Measurements from ENCODE around the gene RIPPLY3.

Gene RIPPLY3

DNA sequence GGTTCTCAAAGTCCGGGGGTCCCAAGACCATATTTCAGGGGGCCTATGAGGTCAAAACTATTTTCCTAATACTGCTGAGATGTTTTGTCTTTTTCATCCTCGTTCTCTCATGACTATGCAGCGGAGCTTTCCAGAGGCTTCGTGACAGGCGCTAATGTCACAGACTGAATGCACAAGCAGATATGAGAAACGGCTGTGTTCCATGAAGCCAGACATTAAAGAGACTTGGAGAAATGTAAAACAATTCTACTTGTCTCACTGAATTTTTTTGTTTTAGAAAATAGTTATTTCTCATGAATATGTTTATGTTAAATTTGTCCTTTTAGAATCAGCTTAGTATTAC lies 56.1 kb downstream of the RIPPLY3 start:
- Histone ChIP-seq H2AFZ (ENCODE audit: low read length, unreplicated experiment) (no peak overlapping the region), H3K27ac (ENCODE audit: low read depth, low read length) (peak overlapping the region; percentile 83; the same call in 1 of the 2 replicates), H3K36me3 (ENCODE audit: insufficient read depth, low read length) (peaks cover 9% of the 10 kb centered on the region), H3K27me3 (ENCODE audit: insufficient read depth, low read length) (no peaks in the 10 kb centered on the region), H3K79me2 (ENCODE audit: control insufficient read depth, insufficient read depth, low read length, unreplicated experiment) (no peaks in the 10 kb centered on the region), H3K4me3 (ENCODE audit: low read depth, low read length) (no peak overlapping the region), H3K4me1 (ENCODE audit: control insufficient read depth, insufficient read depth, low read length, unreplicated experiment) (peaks cover 29% of the 10 kb centered on the region)

GRCh38 chr21:37063433-37063832 lies 56.9 kb downstream of the RIPPLY3 start:
- H3K79me2 ChIP-seq (ENCODE audit: control insufficient read depth, insufficient read depth, low read length, unreplicated experiment): no peaks in the 10 kb centered on the region
- peaks cover 29% of the 10 kb centered on the region for H3K4me1 ChIP-seq (ENCODE audit: control insufficient read depth, insufficient read depth, low read length, unreplicated experiment)
- peaks cover 12% of the 10 kb centered on the region for H3K36me3 ChIP-seq (ENCODE audit: insufficient read depth, low read length)
- no peak overlapping the region for H3K4me3 ChIP-seq (ENCODE audit: low read depth, low read length)
- no peak overlapping the region for H2AFZ ChIP-seq (ENCODE audit: low read length, unreplicated experiment)
- H3K27ac ChIP-seq (ENCODE audit: low read depth, low read length): no peak overlapping the region
- no peaks in the 10 kb centered on the region for H3K27me3 ChIP-seq (ENCODE audit: insufficient read depth, low read length)

DNA sequence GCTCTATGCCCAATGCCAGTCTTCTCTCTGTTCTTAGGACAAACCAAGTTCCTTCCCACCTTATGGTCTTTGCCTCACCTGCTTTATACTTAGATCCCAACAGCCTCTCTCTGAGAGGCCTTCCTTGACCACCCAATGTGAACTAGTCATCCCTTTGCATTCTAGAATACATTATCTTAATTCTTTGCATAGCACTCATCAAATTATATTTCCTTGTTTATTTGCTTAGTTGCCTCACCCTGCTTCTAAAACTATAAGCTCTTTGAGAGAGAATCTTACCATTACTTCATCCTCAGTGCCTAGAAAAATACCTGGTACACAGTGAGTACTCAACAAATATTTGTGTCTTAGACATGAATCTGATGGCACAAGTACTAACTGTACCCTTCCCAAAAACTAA lies 58.3 kb downstream of the RIPPLY3 start:
- Histone ChIP-seq H3K27ac (ENCODE audit: low read depth, low read length) (no peak overlapping the region), H3K79me2 (ENCODE audit: control insufficient read depth, insufficient read depth, low read length, unreplicated experiment) (no peaks in the 10 kb centered on the region), H3K4me1 (ENCODE audit: control insufficient read depth, insufficient read depth, low read length, unreplicated experiment) (peaks cover 27% of the 10 kb centered on the region), H2AFZ (ENCODE audit: low read length, unreplicated experiment) (no peak overlapping the region), H3K27me3 (ENCODE audit: insufficient read depth, low read length) (no peaks in the 10 kb centered on the region), H3K36me3 (ENCODE audit: insufficient read depth, low read length) (peaks cover 17% of the 10 kb centered on the region), H3K4me3 (ENCODE audit: low read depth, low read length) (no peak overlapping the region)

DNA sequence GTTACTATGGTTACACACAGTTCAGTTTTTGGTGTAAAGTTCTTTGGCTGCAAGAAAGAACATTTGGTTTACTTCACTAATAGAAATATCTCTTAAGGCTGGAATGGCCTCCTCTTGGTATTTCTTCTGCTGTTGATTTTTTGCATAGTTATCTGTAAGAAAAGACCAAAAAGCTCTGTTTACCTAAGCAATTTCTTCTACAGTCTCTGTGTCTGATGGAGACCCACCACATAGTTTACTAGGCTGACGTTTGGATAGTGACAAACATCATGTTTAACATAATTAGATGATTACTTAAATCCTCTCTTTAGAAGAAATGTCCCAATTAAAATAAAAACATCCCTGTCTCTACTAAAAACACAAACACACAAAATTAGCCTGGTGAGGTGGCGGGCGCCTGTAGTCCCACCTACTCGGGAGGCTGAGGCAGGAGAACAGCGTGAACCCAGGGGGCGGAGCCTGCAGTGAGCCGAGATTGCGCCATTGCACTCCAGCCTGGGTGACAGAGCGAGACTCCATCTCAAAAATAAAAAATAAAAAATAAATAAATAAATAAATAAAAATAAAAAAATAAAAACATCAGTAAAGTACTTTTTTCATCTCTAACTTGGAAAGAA lies 59.2 kb downstream of the RIPPLY3 start:
- peaks cover 20% of the 10 kb centered on the region for H3K4me1 ChIP-seq (ENCODE audit: control insufficient read depth, insufficient read depth, low read length, unreplicated experiment)
- H2AFZ ChIP-seq (ENCODE audit: low read length, unreplicated experiment): no peak overlapping the region
- no peaks in the 10 kb centered on the region for H3K27me3 ChIP-seq (ENCODE audit: insufficient read depth, low read length)
- H3K27ac ChIP-seq (ENCODE audit: low read depth, low read length): no peak overlapping the region
- peaks cover 17% of the 10 kb centered on the region for H3K36me3 ChIP-seq (ENCODE audit: insufficient read depth, low read length)
- no peak overlapping the region for H3K4me3 ChIP-seq (ENCODE audit: low read depth, low read length)
- H3K79me2 ChIP-seq (ENCODE audit: control insufficient read depth, insufficient read depth, low read length, unreplicated experiment): no peaks in the 10 kb centered on the region
